Measurements from ENCODE around the gene OBI1.

The OBI1 gene

DNA sequence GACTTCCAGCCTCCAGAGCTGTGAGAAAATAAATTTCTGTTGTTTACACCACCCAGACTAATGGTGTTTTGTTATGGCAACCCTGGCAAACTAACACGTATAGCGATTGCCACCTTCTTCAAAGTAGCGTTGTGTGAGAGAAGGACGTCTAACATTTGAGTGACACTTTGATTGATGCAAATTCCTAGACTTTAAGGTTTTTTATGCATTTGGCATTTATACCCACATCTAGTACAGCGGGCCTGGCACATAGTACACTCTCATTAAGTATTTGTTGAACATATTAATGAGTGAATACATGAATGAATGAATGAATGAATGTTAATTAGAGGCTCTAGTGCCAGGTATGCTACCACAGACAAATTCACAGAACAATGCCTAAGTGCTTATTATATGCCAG lies 92.3 kb downstream of the OBI1 start:
- TF ChIP-seq, protein P1, sequence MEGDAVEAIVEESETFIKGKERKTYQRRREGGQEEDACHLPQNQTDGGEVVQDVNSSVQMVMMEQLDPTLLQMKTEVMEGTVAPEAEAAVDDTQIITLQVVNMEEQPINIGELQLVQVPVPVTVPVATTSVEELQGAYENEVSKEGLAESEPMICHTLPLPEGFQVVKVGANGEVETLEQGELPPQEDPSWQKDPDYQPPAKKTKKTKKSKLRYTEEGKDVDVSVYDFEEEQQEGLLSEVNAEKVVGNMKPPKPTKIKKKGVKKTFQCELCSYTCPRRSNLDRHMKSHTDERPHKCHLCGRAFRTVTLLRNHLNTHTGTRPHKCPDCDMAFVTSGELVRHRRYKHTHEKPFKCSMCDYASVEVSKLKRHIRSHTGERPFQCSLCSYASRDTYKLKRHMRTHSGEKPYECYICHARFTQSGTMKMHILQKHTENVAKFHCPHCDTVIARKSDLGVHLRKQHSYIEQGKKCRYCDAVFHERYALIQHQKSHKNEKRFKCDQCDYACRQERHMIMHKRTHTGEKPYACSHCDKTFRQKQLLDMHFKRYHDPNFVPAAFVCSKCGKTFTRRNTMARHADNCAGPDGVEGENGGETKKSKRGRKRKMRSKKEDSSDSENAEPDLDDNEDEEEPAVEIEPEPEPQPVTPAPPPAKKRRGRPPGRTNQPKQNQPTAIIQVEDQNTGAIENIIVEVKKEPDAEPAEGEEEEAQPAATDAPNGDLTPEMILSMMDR (IDR thresholded peaks at IDR 0.05; ENCODE audit: control insufficient read depth, insufficient read depth, low read depth, low read length, missing control alignments): no peak
- no peak for DNase-seq (ENCODE audit: low read depth)
- H3K4me3 ChIP-seq (ENCODE audit: control insufficient read depth, low read depth, low read length): no peak overlapping the region
